Fibroblast of mammary gland (primary cell): Measurements from ENCODE around the gene REXO5.
A peak's percentile ranks its signal among the peaks of the same experiment; 100 is the strongest.
"Not testable (repeated sequence)": the region's sequence is repeated elsewhere in the genome, so short reads cannot be mapped to it uniquely, and the experiment has no call there.

Source experiments
- DNase-seq: peaks from one replicate; pipeline ENCODE4 v3.0.0-alpha.2; 2010; ENCODE audit warnings: low read depth
- H3K4me3 ChIP-seq: 2 replicates; pipeline ENCODE4 v1.5.1; 2011; ENCODE audit warnings: low read depth, mild to moderate bottlenecking, low read length, moderate library complexity; ENCODE audit not compliant: control insufficient read depth
- TF ChIP-seq, protein P1 (sequence below): conservative IDR thresholded peaks from 2 replicates; pipeline ENCODE4 v1.5.1; 2011; ENCODE audit warnings: low read depth, low read length, inconsistent platforms; ENCODE audit not compliant: control insufficient read depth, insufficient read depth

Gene REXO5

GRCh38 chr16:20801278-20801677 lies 5.0 kb upstream of the REXO5 start:
- H3K4me3 ChIP-seq, result no peak overlapping the region
- TF ChIP-seq, protein P1, sequence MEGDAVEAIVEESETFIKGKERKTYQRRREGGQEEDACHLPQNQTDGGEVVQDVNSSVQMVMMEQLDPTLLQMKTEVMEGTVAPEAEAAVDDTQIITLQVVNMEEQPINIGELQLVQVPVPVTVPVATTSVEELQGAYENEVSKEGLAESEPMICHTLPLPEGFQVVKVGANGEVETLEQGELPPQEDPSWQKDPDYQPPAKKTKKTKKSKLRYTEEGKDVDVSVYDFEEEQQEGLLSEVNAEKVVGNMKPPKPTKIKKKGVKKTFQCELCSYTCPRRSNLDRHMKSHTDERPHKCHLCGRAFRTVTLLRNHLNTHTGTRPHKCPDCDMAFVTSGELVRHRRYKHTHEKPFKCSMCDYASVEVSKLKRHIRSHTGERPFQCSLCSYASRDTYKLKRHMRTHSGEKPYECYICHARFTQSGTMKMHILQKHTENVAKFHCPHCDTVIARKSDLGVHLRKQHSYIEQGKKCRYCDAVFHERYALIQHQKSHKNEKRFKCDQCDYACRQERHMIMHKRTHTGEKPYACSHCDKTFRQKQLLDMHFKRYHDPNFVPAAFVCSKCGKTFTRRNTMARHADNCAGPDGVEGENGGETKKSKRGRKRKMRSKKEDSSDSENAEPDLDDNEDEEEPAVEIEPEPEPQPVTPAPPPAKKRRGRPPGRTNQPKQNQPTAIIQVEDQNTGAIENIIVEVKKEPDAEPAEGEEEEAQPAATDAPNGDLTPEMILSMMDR, result no peak
- DNase-seq, result no peak

DNA sequence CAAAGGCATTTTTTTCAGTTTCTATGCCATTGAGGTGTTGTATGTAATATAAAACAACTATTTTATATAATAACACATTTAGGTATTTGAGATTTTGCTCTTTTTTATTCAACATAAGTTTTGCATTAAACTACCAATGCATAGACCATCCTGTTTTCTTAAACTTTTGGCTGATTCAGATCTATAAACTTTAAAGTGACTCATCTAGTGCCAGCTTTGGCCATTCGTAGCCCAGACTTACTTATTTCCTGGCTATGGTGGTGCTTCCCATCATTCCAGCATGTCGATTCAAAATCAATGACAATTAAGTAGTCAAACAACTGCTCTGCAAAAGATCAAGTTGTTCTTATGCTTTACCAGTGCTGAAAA lies 3.2 kb upstream of the REXO5 start:
- DNase-seq, result peak; percentile 51
- no peak overlapping the region for H3K4me3 ChIP-seq
- TF ChIP-seq, protein P1, result no peak

DNA sequence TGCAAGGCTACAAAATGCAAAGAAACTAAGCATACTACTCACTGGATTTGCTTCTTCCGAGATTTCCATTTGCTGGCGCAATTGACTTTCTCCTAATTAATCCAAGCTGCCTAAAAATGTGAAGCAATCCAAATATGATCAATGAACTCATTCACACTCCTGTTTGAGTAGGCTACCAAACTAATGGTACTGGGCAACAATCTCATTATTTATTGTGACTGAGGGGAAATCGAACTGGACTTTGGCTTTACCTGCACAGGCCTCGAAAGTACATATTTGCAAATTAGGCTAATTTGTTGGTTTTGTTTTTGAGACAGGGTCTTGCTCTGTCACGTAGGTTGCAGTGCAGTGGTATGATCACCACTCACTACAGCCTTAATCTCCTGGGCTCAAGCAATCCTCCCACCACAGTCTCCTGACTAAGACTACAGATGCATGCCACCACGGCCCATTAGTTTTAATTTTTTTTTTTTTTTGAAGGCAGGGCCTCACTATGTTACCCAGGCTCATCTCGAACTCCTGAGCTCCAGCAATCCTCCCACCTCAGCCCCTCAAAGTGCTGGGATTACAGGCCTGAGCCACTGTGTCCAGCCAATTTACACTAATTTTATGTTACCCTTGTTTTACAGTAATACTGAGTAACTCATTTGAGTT lies 2.6 kb upstream of the REXO5 start:
- no peak for DNase-seq
- TF ChIP-seq, protein P1, result no peak
- no peak overlapping the region for H3K4me3 ChIP-seq

DNA sequence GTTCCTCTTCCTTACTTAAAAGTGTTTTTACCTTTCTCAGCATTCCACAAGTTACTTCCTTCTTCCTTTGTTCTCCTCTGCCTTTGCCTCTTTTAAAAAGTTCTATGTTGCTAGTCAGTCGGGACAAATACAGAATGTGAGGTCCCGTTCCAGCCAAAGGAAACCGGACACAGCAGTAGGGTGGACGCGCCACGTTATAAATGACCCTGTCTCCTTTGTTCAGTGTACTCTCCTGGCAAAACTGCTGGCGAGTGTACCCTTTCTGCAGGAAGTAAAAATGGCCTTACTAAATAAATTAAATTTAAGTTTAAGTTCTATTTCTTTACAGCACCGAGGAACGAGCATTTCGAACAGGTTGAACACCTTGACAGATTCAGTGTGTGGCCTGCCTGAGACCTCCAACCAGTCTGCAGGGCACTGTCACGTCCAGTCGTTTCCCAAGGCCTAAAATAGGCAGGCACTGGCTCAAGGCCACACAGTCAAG lies 601 bp upstream of the REXO5 start:
- peak overlapping the region; percentile 91 for H3K4me3 ChIP-seq
- not testable (repeated sequence) for DNase-seq

- DNase-seq, result no peak
- TF ChIP-seq, protein P1, result no peak
- H3K4me3 ChIP-seq, result peak overlapping the region; percentile 91
These were observed 1.5 kb downstream of the REXO5 start for GRCh38 chr16:20807862-20808261.

DNA sequence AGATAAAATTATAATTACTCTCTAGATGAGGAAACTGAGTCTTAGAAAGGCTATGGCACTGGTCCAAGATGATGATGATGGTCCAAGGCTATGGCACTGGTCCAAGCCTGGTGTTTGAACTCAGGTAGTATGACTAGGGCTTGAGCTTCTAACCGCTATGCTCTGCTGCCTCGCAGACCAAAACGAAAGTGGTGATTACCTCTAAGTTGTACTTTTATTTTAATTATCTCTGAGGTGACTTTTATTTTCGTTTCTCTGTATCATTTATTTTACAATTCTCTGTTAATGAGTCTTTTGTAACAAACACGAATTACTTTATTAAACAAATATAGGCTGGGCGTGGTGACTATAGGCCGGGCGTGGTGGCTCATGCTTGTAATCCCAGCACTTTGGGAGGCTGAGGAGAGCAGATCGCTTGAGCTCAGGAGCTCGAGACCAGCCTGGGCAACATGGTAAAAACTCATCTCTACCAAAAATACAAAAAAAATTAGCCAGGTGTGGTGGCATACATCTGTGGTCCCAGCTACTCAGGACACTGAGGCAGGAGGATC lies 5.6 kb downstream of the REXO5 start:
- no peak for DNase-seq
- TF ChIP-seq, protein P1, result no peak
- no peak overlapping the region for H3K4me3 ChIP-seq

GRCh38 chr16:20812510-20812909 lies 6.2 kb downstream of the REXO5 start:
- H3K4me3 ChIP-seq, result no peak overlapping the region
- TF ChIP-seq, protein P1, result no peak
- no peak for DNase-seq
